Activated gamma-delta T cell (primary cell): ENCODE data around the gene KDM4F.

Source experiments
- DNase-seq: peaks from one replicate; lab custom pipeline; 2025; lab: John Stamatoyannopoulos, UW

Gene KDM4F

DNA sequence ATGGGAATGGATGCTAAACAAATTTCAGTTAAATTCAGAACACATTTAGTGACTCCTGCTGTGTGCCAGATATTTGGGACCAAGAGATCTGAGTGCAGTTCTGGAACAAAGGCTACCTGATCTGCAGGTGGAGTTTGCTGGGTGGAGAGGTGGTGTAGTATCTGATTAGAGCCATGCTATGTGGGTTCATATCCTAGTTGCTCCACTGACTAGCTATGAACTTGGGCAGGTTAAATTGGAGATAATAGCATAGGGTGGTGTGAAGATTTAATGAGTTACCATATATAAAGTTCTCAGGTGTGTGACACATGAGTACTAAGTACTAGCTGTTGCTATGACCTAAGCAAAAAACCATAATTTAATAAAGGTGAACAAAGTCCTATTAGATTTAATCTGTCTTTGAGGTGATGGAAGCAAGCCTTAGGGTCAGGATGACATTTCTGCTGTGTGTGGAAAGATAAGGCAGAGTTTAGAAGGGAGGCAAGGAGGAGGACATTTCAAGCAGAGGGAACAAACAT is 42.5 kb downstream of the KDM4F start:
- no peak for DNase-seq

DNA sequence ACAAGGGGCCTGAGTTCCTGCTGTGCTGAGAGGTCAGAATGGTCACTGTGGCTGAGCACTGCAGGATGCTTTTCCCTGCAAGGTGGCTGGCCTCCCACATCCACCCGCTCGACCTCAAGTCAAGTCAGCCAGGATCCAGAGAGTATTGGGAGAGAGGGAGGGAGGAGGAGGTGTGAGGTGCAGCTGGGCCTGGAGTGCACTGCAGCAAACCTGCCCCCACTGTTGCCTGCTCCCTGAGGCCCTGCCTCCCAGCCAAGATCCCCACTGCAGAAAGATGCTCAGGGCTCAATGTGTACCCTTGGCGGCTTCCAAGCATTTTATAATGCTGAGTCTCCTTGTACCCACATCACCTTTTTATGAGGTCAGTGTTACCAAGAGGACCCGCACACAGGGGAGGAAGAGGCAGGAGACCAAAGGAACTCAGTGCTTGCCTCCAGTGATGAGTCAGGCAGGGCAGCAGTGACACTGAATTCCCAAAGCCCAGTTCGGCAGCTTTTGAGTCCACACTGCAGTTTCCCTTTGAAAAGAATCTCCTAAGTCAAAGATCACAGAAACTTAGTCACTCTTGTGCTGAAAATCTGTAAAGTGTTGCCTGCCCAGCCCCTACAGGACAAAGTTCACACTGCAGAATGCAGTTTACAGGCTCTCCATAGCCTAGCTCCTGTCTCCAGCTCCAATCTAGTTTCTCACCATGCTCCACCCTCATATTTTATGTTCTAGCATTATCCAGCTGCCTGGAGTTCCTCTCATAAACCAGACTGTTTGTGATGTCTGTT is 43.5 kb downstream of the KDM4F start:
- no peak for DNase-seq

DNA sequence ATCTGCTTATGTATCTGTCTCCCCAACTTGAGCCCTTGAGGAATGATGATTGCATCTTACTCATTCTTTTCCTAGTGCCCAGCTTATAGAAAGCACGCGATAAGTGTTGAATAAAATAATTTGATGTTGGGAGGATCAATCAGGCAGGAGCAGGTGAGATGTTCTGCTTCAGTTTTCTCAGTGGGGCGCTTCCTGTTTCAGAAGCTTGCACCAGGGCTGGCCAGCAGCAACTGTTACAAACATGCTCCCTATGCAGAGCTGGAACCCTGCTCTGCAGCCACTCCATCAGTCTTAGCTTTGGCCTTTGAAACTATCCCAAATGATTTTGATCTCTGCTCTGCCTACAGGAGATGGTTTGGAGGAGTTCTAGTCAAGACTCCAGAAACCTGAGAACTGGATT is 44.3 kb downstream of the KDM4F start:
- DNase-seq: no peak

DNA sequence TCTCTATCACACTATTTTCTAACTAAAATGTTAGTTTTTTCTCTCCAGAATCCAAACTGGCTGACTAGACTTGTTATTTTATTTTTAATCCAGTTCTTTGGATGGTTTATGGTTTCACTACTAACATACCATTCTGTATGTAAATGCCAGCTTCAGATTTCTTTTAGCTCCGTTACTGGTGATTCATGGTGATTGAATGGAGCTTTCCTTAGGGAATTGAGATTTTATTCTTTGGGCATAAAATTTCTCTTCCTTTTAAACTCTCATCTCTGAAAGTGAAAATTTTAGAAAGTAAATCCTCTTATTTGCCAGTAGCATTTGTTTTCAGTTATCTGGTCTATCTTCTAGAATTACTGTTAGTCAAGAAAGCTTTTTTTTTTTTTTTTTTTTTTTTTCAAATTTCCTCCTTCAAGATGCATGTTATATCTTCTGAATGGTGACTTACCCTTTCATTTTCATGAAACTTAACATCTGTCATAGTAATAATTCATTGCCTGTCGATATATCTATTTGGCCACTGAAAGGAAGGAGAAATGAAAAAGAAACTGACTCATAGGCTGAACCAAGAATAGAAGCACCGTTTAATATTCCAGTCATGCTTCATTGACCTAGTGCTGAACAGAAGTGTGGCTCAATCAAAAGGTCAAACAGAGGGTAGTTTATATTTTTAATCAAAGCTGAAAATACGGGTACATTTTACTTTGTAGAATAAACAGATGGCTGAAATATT is 46.8 kb downstream of the KDM4F start:
- DNase-seq: no peak

DNA sequence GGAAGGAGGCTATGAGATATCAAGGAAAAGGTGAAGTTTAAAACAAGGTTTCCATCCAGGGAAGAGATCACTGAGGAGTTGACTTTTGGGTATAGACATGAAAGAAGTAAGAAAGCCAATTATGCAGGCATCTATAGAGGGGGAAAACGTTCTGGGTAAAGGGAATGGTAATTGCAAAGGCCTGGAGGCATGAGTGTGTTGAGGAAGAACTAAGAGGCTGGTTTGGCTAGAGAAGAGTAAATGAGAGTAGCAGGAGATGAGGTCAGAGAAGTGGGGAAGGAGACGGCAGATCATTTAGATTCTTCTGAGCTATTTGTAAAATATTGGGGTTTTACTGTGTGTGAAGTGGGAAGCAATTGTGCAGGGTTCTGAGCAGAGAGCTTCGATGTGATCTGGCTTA is 48.0 kb downstream of the KDM4F start:
- no peak for DNase-seq

DNA sequence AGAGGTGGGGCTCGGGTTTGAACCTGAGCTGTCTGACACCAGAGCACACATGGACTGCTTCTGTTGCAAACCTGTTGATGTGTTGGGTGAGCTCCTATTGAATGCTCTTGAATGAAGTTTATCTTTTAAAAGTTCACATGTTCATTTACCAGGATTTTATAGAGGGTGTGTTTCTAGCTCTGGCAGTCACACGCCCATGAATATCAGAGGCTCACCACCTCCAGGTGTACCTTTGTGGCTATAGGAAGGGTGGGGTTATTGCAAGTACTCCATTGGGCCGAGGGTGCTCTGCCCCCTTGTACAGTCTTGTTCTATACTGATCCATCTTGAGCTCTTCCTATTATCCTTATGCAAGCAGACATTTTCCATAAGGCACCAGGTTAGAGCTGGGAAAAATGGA is 49.6 kb downstream of the KDM4F start:
- no peak for DNase-seq

DNA sequence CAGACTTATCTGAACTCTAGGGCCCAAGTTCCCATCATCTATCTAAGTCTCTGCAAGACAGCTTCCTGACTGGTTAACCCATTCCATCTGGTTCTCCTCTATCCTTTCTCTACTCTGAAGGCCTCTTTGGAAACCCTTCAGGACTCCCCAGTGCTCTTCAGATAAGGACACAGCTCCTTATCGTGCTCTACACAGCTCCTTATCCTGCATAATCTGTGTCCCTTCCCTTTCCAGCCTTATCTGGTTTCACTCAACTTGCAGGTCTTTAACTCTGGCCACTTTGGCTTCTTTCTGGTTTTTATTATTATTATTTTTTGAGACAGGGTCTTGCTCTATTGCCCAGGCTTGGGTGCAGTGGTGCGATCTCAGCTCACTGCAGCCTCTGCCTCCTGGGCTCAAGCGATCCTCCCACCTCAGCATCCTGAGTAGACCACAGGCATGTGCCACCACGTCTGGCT is 51.0 kb downstream of the KDM4F start:
- DNase-seq: no peak
